ENCODE results near the gene ALDOA.

Gene ALDOA

DNA sequence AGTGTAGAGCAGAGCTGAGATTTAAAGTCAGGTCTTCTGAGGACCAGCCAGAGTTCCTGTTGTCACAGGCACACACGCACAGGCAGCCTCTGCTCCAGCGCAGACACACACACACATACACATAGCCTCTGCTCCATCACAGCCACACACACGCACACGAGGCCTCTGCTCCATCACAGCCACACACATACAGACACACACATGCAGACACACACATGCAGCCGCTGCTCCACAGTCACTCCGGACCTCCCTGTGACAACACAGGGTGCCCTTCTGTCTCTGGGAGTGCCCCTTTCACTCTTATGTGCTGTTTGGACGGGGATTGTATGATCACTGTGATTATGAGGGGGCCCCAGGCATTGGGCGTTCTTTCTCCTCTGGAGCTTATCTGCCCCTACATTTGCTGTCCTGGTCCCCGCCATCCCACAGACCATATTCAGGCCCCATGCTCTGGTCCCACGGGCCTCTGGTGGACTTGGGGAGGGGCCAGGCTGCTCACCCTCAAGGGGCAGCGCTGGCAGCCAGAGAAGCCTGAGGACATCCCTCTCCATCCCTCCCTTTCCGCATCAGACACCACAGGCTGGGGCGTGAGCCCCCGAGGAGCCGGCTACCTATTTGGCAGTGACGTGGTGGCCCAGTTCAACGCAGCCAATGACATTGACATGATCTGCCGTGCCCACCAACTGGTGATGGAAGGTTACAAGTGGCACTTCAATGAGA is 18.7 kb downstream of the ALDOA start:
- no peak overlapping the region for H3K27ac ChIP-seq
- TF ChIP-seq, protein P1, sequence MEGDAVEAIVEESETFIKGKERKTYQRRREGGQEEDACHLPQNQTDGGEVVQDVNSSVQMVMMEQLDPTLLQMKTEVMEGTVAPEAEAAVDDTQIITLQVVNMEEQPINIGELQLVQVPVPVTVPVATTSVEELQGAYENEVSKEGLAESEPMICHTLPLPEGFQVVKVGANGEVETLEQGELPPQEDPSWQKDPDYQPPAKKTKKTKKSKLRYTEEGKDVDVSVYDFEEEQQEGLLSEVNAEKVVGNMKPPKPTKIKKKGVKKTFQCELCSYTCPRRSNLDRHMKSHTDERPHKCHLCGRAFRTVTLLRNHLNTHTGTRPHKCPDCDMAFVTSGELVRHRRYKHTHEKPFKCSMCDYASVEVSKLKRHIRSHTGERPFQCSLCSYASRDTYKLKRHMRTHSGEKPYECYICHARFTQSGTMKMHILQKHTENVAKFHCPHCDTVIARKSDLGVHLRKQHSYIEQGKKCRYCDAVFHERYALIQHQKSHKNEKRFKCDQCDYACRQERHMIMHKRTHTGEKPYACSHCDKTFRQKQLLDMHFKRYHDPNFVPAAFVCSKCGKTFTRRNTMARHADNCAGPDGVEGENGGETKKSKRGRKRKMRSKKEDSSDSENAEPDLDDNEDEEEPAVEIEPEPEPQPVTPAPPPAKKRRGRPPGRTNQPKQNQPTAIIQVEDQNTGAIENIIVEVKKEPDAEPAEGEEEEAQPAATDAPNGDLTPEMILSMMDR (conservative IDR thresholded peaks at IDR 0.05) = no peak

DNA sequence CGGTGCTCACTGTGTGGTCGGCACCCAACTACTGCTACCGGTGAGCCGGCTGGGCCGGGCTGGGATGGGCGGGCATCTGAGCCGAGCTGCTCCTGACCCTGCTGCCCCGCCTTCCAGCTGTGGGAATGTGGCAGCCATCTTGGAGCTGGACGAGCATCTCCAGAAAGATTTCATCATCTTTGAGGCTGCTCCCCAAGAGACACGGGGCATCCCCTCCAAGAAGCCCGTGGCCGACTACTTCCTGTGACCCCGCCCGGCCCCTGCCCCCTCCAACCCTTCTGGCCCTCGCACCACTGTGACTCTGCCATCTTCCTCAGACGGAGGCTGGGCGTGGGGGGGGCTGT is 19.2 kb downstream of the ALDOA start:
- no peak overlapping the region for H3K27ac ChIP-seq
- TF ChIP-seq, protein P1 (conservative IDR thresholded peaks at IDR 0.05) = no peak

DNA sequence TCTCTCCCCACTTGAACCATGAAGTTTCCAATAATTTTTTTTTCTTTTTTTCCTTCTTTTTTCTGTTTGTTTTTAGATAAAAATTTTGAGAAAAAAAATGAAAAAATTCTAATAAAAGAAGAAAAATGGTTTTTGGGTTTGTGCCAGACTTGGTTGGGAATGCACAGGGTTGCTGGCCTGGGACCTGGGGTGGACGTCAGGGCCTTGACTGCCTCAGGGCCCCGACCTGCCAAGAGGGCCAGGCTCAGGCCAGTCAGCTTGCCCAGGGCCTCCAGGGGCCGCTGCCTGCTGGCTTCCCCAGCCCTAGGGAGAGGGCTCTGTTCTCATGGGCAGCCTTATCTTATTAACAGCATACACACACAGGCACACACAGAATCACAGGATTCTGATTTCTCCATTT is 19.7 kb downstream of the ALDOA start:
- TF ChIP-seq, protein P1 (conservative IDR thresholded peaks at IDR 0.05) = no peak
- no peak overlapping the region for H3K27ac ChIP-seq

DNA sequence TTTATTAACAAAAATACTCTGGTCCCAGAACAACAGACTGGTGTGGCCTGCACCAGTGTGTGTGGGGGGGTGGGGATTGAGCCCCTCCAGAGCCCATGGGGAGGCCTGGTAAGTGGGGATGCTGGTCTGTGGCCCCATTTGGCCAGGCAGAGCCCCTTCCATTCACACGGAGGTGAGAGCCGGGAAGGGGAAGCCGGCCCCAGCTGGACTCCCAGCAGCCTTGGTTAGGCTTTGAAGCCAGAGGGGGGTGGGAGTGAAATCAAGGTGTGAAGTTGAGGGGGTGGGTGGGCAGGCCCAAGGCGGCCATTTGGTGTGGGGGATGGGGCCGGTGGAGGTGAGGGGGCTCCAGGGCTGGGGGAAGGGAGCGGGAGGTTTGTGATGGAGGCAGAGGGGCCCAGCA is 20.3 kb downstream of the ALDOA start:
- TF ChIP-seq, protein P1 (conservative IDR thresholded peaks at IDR 0.05) = no peak
- H3K27ac ChIP-seq = no peak overlapping the region

DNA sequence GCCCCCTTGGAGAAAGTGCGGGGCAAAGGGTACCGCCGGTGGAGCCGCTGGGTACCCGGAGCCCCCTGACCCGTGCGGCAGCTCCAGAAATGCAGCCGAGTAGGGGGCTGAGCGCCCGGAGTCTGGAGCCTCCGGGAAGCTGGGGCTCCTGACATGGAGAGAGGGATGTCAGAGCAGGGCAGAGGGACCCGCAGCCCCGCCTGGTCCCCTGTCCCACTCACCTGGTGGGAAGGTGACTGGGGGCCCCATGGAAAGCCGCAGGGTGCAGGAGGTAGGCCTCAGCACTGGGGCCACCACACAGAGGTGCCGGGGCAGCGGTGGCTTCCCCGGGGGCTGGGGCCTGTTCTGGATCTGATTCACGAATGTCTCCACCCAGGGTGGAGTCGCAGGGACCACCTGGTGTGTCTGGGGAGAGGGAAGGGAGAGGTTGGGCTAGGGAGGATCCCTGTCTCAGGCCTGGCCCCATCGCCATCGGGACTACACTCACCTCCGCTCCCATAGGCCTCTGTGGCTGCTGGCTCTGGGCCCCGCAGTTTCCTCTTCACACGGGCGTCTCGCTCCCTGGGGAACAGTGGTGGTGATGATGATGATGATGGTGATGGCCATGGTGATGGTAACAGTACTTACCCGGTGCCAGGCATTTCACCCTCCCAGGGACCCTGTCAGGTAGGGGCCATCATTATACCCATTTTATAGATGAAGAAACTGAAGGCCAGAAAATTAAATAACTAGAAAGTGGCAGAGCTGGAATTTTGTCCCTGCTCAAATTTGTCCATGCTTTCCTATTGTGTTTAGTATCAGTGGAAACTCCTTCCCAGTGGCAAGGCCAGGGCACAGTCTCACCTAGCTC is 21.0 kb downstream of the ALDOA start:
- TF ChIP-seq, protein P1 (conservative IDR thresholded peaks at IDR 0.05) = no peak
- no peak overlapping the region for H3K27ac ChIP-seq

DNA sequence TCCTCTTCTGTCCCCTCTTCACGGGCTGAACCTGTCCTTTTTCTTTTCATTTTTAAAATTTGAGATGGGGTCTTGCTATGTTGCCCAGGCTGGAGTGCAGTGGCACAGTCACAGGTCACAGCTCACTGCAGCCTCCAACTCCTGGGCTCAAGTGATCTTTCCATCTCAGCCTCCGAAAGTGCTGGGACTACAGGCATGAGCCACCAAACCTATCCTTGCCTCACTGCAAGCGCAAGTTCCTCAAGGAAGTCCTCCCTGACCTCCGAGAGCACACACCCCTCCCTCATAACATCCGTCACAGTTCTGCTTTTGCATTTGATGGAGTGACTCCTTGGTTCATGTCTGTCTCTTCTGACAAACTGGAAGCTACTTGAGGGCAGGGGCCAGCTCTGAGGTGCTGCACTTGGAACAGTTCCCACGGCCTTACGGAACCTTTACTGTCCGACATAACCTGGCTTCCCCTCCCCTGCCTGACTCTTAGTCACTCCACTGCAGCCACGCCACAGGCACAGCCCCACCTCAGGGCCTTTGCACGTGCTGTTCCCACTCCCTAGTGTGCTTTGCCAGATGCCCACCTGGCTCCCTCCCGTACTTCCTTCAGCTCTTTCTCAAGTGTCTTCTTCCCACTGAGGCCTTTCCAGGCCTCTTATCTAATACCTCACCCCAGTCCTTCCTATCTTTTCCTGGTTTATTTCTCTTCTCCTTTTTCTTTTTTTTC is 21.8 kb downstream of the ALDOA start:
- TF ChIP-seq, protein P1 (conservative IDR thresholded peaks at IDR 0.05) = no peak
- no peak overlapping the region for H3K27ac ChIP-seq

DNA sequence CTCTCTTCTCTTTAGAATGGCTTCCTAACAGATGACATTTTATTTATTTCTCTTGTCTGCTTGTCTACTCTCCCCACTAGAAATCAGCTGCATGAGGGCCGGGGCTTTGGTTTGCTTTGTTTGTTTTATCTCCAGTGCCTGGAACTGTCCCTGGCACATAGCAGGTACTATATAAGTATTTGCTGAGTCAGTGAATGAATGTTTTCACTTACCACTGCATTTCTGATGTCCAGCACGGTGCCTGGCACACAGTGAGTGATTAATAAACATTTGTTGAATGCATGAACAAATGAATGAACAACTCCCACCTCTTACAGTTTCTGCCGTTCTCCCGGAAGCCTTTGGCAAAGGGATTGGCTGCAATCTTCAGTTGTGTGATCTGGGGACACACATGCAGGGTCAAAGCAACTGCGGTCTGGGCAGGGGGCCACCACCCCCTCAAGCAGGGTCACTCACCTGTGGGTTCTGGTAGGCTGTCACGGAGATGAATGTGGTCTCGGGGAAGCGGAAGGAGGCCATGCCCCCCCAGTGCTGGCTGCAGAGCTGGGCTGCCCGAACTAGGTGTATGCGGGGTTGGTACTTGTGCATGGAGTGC is 22.8 kb downstream of the ALDOA start:
- no peak overlapping the region for H3K27ac ChIP-seq
- TF ChIP-seq, protein P1 (conservative IDR thresholded peaks at IDR 0.05) = no peak
